Measurements from ENCODE around the gene OR52H1. TPM values are rescaled to one million over a fixed set of nuclear protein-coding genes. Genes with fewer than 3 reads are reported as not detected.
"Not testable (repeated sequence)": the region's sequence is repeated elsewhere in the genome, so short reads cannot be mapped to it uniquely, and the experiment has no call there.

OR52H1 gene
- total RNA-seq, 4 donors from 2014 or later = 0.85 to 2.1 TPM; not detected in 2

GRCh38 chr11:5591613-5592012 is 43.3 kb upstream of the OR52H1 start:
- DNase-seq (ENCODE audit: low spot score in 2 of 2) = no peak
- H3K27me3 ChIP-seq = no peaks in the 10 kb centered on the region
- no peaks in the 10 kb centered on the region for H3K9me3 ChIP-seq
- H3K27ac ChIP-seq = no peak overlapping the region
- WGBS = 80% methylated on average over 3 of the region's 3 CpGs
- H3K36me3 ChIP-seq = no peaks in the 10 kb centered on the region
- no peak overlapping the region for H3K4me3 ChIP-seq
- peaks cover 4% of the 10 kb centered on the region for H3K4me1 ChIP-seq
- TF ChIP-seq POLR2AphosphoS5 (IDR thresholded peaks at IDR 0.05) (no peak), CTCF (IDR thresholded peaks at IDR 0.05) (no peak), EP300 (IDR thresholded peaks at IDR 0.05) (no peak), POLR2A (IDR thresholded peaks at IDR 0.05) (no peak)

- H3K4me1 ChIP-seq; H3K27ac ChIP-seq; H3K9me3 ChIP-seq; H3K4me3 ChIP-seq; H3K27me3 ChIP-seq; H3K36me3 ChIP-seq; DNase-seq (ENCODE audit: low spot score in 2 of 2): not testable (repeated sequence)
- 97% methylated on average over 6 of the region's 31 CpGs for WGBS
These were observed 41.6 kb upstream of the OR52H1 start for GRCh38 chr11:5589906-5590305.

GRCh38 chr11:5584458-5584857 is 36.1 kb upstream of the OR52H1 start:
- not testable (repeated sequence) for H3K4me1 ChIP-seq; H3K9me3 ChIP-seq; H3K4me3 ChIP-seq; H3K27me3 ChIP-seq; DNase-seq (ENCODE audit: low spot score in 2 of 2); H3K36me3 ChIP-seq; H3K27ac ChIP-seq
- 70% methylated on average over 5 of the region's 5 CpGs for WGBS

- no peak for DNase-seq (ENCODE audit: low spot score in 2 of 2)
- no peaks in the 10 kb centered on the region for H3K36me3 ChIP-seq
- no peaks in the 10 kb centered on the region for H3K27me3 ChIP-seq
- no peak overlapping the region for H3K4me3 ChIP-seq
- WGBS = 84% methylated on average over 4 of the region's 4 CpGs
- no peak overlapping the region for H3K27ac ChIP-seq
- no peaks in the 10 kb centered on the region for H3K4me1 ChIP-seq
- no peaks in the 10 kb centered on the region for H3K9me3 ChIP-seq
- TF ChIP-seq EP300 (IDR thresholded peaks at IDR 0.05) (no peak), POLR2A (IDR thresholded peaks at IDR 0.05) (no peak), POLR2AphosphoS5 (IDR thresholded peaks at IDR 0.05) (no peak), CTCF (IDR thresholded peaks at IDR 0.05) (no peak)
These were observed 32.7 kb upstream of the OR52H1 start for GRCh38 chr11:5581014-5581413.

- 88% methylated on average over 8 of the region's 8 CpGs for WGBS
- no peaks in the 10 kb centered on the region for H3K27me3 ChIP-seq
- TF ChIP-seq POLR2A (IDR thresholded peaks at IDR 0.05) (no peak), CTCF (IDR thresholded peaks at IDR 0.05) (no peak), EP300 (IDR thresholded peaks at IDR 0.05) (no peak), POLR2AphosphoS5 (IDR thresholded peaks at IDR 0.05) (no peak)
- no peaks in the 10 kb centered on the region for H3K9me3 ChIP-seq
- no peak for DNase-seq (ENCODE audit: low spot score in 2 of 2)
- no peaks in the 10 kb centered on the region for H3K36me3 ChIP-seq
- no peak within 1 kb of the TSS for H3K4me3 ChIP-seq
- no peaks in the 10 kb centered on the region for H3K4me1 ChIP-seq
- no peak within 1 kb of the TSS for H3K27ac ChIP-seq
These were observed 32.2 kb upstream of the OR52H1 start, which contains the start of gene OR52B6 for GRCh38 chr11:5580577-5580976. Gene OR52B6 (plus strand): TSS chr11:5580877. CDS start chr11:5580877, 0 bp downstream.

GRCh38 chr11:5577101-5577500 is 28.8 kb upstream of the OR52H1 start:
- H3K4me3 ChIP-seq = no peak overlapping the region
- no peak overlapping the region for H3K27ac ChIP-seq
- H3K36me3 ChIP-seq = no peaks in the 10 kb centered on the region
- H3K4me1 ChIP-seq = no peaks in the 10 kb centered on the region
- DNase-seq (ENCODE audit: low spot score in 2 of 2) = no peak
- TF ChIP-seq POLR2A (IDR thresholded peaks at IDR 0.05) = no peak
- TF ChIP-seq CTCF (IDR thresholded peaks at IDR 0.05) = no peak
- no peak for TF ChIP-seq POLR2AphosphoS5 (IDR thresholded peaks at IDR 0.05)
- no peak for TF ChIP-seq EP300 (IDR thresholded peaks at IDR 0.05)
- no peaks in the 10 kb centered on the region for H3K27me3 ChIP-seq
- H3K9me3 ChIP-seq = no peaks in the 10 kb centered on the region
